Caco-2 (cell line): ENCODE data around the gene BACH2. TPM values are rescaled to one million over a fixed set of nuclear protein-coding genes. Genes with fewer than 3 reads are reported as not detected.

Experiments
- BruUV-seq: library from RNA; stranded (reverse); fragments of 400-500 nt; replicated peaks from 2 replicates; lab custom pipeline; 2021; lab: Mats Ljungman, UMichigan
- CTCF ChIA-PET: fragments of 300-600 bp; sonication (Branson Sonifier 250); formaldehyde crosslinking; loops from one replicate; lab custom pipeline; 2022; ENCODE audit warnings: antibody characterized with exemption; lab: Charles Lee
- POLR2A ChIA-PET: fragments of 300-600 bp; sonication (Branson Sonifier 250); formaldehyde crosslinking; loops from one replicate; lab custom pipeline; 2022; ENCODE audit warnings: antibody characterized with exemption; lab: Charles Lee
- DNase-seq, 2 experiments: peaks; one replicate each; pipeline versions ENCODE4 v3.0.0 to v3.0.0-alpha.2; 2020 to 2022
- H3K27me3 ChIP-seq: replicated peaks from 2 replicates; pipeline ENCODE4 v1.6.0; 2011; ENCODE audit warnings: low read length; ENCODE audit not compliant: control insufficient read depth, insufficient read depth
- H3K36me3 ChIP-seq: 2 replicates; pipeline ENCODE4 v1.5.1; 2011; ENCODE audit warnings: low read length; ENCODE audit not compliant: control insufficient read depth, insufficient read depth
- H3K4me1 ChIP-seq: fragments of 250-450 bp; sonication (Bioruptor Pico); 2 replicates; pipeline ENCODE4 v1.5.1; 2020; ENCODE audit warnings: mild to moderate bottlenecking
- H3K4me3 ChIP-seq: 2 replicates; pipeline ENCODE4 v1.5.1; 2011; ENCODE audit warnings: low read depth, mild to moderate bottlenecking, control low read depth, low read length
- H3K9me3 ChIP-seq: fragments of 250-450 bp; sonication (Bioruptor Pico); 2 replicates; pipeline ENCODE4 v1.5.1; 2020; ENCODE audit warnings: mild to moderate bottlenecking, moderate library complexity
- H3K27ac Mint-ChIP-seq: one replicate; pipeline ENCODE4 v1.8.0; 2022; ENCODE audit warnings: mixed read lengths; ENCODE audit not compliant: unreplicated experiment
- H3K27me3 Mint-ChIP-seq: one replicate; pipeline ENCODE4 v1.8.0; 2022; ENCODE audit warnings: mixed read lengths; ENCODE audit not compliant: insufficient read depth, unreplicated experiment
- H3K36me3 Mint-ChIP-seq: one replicate; pipeline ENCODE4 v1.8.0; 2022; ENCODE audit warnings: mild to moderate bottlenecking, mixed read lengths; ENCODE audit not compliant: insufficient read depth, unreplicated experiment
- H3K4me1 Mint-ChIP-seq: one replicate; pipeline ENCODE4 v1.8.0; 2022; ENCODE audit warnings: low read depth, mixed read lengths; ENCODE audit not compliant: unreplicated experiment
- H3K4me3 Mint-ChIP-seq: one replicate; pipeline ENCODE4 v1.8.0; 2022; ENCODE audit warnings: mild to moderate bottlenecking, moderate library complexity, mixed read lengths; ENCODE audit not compliant: unreplicated experiment
- H3K9me3 Mint-ChIP-seq: one replicate; pipeline ENCODE4 v1.8.0; 2022; ENCODE audit warnings: mixed read lengths; ENCODE audit not compliant: unreplicated experiment
- intact Hi-C: fragments of 100-400 bp; cut with micrococcal nuclease; formaldehyde crosslinking; loops from one replicate; pipeline ENCODE4 v1.10.0; 2022; ENCODE audit not compliant: unreplicated experiment
- total RNA-seq: library from RNA; stranded (reverse); gene quantifications from 2 replicates; pipeline ENCODE4 v1.2.3, GENCODE V29; 2022
- TF ChIP-seq, protein P1 (sequence below), 2 experiments: fragments of 200-600 bp in 1 of 2; IDR thresholded peaks; 1 replicate in 1 of 2; 2 replicates in 1 of 2; pipeline versions ENCODE4 v1.5.1 to v1.8.0; 2011 to 2022; ENCODE audit warnings: antibody characterized with exemption in 1 of 2, control low read depth in 1 of 2, inconsistent platforms in 1 of 2, low read depth in 1 of 2, low read length in 1 of 2, mild to moderate bottlenecking in 1 of 2, moderate library complexity in 1 of 2; ENCODE audit not compliant: insufficient read depth in 1 of 2, severe bottlenecking in 1 of 2, unreplicated experiment in 1 of 2

The BACH2 gene
- total RNA-seq, 1 experiment from 2014 or later = 0.43 TPM

DNA sequence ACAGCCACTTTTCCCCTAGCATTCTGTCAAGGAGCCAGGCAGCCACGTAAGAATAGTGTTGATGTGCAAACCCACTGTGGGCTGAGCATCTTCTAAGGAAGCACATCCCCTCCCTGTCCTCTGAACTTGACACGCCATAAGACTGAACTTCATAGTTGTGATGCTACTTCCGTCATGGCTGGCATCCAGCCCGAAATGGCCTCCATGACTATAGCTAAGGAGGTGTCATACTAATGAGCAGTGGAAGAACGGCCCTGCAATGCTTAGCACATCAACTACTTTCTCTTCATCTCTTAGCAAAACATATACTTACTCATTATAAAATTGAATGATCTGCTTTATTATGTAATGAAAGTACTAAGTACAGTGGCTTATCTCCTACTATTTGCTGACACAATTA is 292.1 kb downstream of the BACH2 start:
- H3K9me3 Mint-ChIP-seq = no peaks in the 10 kb centered on the region
- BruUV-seq = no TSS peak

DNA sequence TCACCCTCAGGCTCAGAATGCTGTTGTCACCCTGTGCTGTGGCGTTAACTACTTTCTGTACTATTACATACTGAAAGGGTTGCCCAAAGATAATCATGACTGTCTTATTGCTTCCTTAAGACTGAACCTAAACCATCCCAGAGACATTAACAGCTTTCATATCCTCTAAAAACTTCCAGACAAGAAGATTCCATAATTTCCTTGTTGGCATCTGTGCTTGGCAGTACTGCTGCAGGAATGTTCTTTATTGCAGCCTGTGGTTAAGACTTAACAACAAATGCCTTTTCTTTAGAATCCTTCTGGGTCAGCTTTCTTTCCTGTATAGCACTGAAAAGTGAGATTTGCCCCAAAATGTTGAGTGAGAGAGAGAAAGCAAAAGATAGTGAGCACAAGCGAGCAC is 292.7 kb downstream of the BACH2 start:
- TF ChIP-seq, protein P1, sequence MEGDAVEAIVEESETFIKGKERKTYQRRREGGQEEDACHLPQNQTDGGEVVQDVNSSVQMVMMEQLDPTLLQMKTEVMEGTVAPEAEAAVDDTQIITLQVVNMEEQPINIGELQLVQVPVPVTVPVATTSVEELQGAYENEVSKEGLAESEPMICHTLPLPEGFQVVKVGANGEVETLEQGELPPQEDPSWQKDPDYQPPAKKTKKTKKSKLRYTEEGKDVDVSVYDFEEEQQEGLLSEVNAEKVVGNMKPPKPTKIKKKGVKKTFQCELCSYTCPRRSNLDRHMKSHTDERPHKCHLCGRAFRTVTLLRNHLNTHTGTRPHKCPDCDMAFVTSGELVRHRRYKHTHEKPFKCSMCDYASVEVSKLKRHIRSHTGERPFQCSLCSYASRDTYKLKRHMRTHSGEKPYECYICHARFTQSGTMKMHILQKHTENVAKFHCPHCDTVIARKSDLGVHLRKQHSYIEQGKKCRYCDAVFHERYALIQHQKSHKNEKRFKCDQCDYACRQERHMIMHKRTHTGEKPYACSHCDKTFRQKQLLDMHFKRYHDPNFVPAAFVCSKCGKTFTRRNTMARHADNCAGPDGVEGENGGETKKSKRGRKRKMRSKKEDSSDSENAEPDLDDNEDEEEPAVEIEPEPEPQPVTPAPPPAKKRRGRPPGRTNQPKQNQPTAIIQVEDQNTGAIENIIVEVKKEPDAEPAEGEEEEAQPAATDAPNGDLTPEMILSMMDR (IDR thresholded peaks at IDR 0.05; ENCODE audit: insufficient read depth in 1 of 2, low read depth in 1 of 2, low read length in 1 of 2, severe bottlenecking in 1 of 2, unreplicated experiment in 1 of 2) = no peak
- POLR2A ChIA-PET = no interaction called here
- no TSS peak for BruUV-seq
- H3K4me3 Mint-ChIP-seq = no peak overlapping the region
- no peaks in the 10 kb centered on the region for H3K4me1 Mint-ChIP-seq
- CTCF ChIA-PET = no interaction called here
- Histone ChIP-seq H3K9me3 (no peaks in the 10 kb centered on the region), H3K4me3 (no peak overlapping the region), H3K4me1 (no peaks in the 10 kb centered on the region), H3K27me3 (no peaks in the 10 kb centered on the region), H3K36me3 (no peaks in the 10 kb centered on the region)
- H3K27ac Mint-ChIP-seq = no peak overlapping the region
- DNase-seq = no peak
- no peaks in the 10 kb centered on the region for H3K9me3 Mint-ChIP-seq
- H3K36me3 Mint-ChIP-seq = no peaks in the 10 kb centered on the region
- intact Hi-C loops = no loop called here
- H3K27me3 Mint-ChIP-seq = no peaks in the 10 kb centered on the region

More for the DNA sequence above, 292.1 kb downstream of the BACH2 start:
- DNase-seq = no peak
- H3K9me3 ChIP-seq = no peaks in the 10 kb centered on the region
- no peak overlapping the region for H3K4me3 Mint-ChIP-seq
- H3K27ac Mint-ChIP-seq = no peak overlapping the region
- H3K27me3 Mint-ChIP-seq = no peaks in the 10 kb centered on the region
- intact Hi-C loops = no loop called here
- H3K36me3 ChIP-seq = no peaks in the 10 kb centered on the region
- ChIA-PET CTCF (no interaction called here), POLR2A (no interaction called here)
- no peaks in the 10 kb centered on the region for H3K36me3 Mint-ChIP-seq
- TF ChIP-seq, protein P1 (IDR thresholded peaks at IDR 0.05; ENCODE audit: insufficient read depth in 1 of 2, low read depth in 1 of 2, low read length in 1 of 2, severe bottlenecking in 1 of 2, unreplicated experiment in 1 of 2) = no peak
- no peaks in the 10 kb centered on the region for H3K27me3 ChIP-seq
- no peak overlapping the region for H3K4me3 ChIP-seq
- no peaks in the 10 kb centered on the region for H3K4me1 Mint-ChIP-seq
- no peaks in the 10 kb centered on the region for H3K4me1 ChIP-seq

DNA sequence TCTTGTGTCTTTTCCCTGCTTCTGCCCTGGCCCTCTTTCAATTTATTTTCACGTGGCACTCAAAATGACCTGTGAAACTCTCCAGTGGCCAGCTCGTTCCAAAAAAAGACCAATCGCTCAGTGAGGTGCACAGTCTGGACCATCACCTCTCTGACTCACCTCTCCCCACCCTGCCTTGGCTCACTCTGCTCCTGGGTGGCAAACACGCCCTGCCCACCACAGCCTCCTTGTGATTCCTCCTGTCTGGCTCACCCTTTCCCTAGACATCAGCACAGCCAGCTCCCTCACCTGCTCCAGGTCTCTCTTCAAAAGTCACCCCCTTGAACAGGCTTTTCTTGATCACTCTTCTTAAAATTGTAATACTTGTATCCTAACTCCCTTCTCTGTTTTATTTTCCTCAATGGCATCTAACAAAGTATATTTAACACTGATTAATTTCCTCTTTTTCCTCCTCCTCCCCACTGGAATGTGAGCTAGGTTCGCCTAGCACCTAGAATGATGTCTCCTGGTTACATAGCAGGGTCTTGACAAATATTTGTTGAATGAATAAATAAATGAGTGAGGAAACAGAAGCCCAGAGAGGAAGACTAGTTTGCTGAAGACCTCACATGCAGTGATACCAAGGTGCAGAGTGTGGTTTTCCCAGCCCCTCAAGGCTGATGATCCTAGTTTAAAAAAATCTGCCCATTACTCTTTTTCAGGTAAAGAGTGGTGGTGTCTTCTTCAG is 293.4 kb downstream of the BACH2 start:
- intact Hi-C loops = no loop called here
- no peaks in the 10 kb centered on the region for H3K4me1 Mint-ChIP-seq
- no peak overlapping the region for H3K4me3 Mint-ChIP-seq
- no peaks in the 10 kb centered on the region for H3K9me3 Mint-ChIP-seq
- Histone ChIP-seq H3K27me3 (no peaks in the 10 kb centered on the region), H3K36me3 (no peaks in the 10 kb centered on the region), H3K4me3 (no peak overlapping the region), H3K4me1 (no peaks in the 10 kb centered on the region), H3K9me3 (no peaks in the 10 kb centered on the region)
- ChIA-PET POLR2A (no interaction called here), CTCF (no interaction called here)
- BruUV-seq = no TSS peak
- no peak for DNase-seq
- TF ChIP-seq, protein P1 (IDR thresholded peaks at IDR 0.05; ENCODE audit: insufficient read depth in 1 of 2, low read depth in 1 of 2, low read length in 1 of 2, severe bottlenecking in 1 of 2, unreplicated experiment in 1 of 2) = no peak
- H3K36me3 Mint-ChIP-seq = no peaks in the 10 kb centered on the region
- no peak overlapping the region for H3K27ac Mint-ChIP-seq
- H3K27me3 Mint-ChIP-seq = no peaks in the 10 kb centered on the region
